H1 (cell line): ENCODE results near the gene FAM83B. TPM values are rescaled to one million over a fixed set of nuclear protein-coding genes. Genes with fewer than 3 reads are reported as not detected.

ENCODE experiments used
- CTCF ChIA-PET: fragments of 300-600 bp; sonication (Branson Sonifier 250); formaldehyde crosslinking; loops from one replicate; lab custom pipeline; 2021; ENCODE audit not compliant: partially characterized antibody; lab: Charles Lee
- POLR2A ChIA-PET: fragments of 300-600 bp; sonication (Branson Sonifier 250); formaldehyde crosslinking; loops from one replicate; lab custom pipeline; 2021; ENCODE audit warnings: inconsistent platforms; ENCODE audit not compliant: partially characterized antibody; lab: Charles Lee
- DNase-seq, 2 experiments: peaks; one replicate each; pipeline versions ENCODE4 v3.0.0 to v3.0.0-alpha.2; 2010 to 2022; ENCODE audit warnings: low spot score in 2 of 2, low read depth in 1 of 2, mixed read lengths in 1 of 2
- FAIRE-seq: peaks from 2 replicates; lab custom pipeline; 2011; peaks lifted over from hg19 to GRCh38; lab: Jason Lieb, UNC
- H2AFZ ChIP-seq: 2 replicates; pipeline ENCODE4 v1.8.1; 2012; ENCODE audit warnings: low read length, inconsistent platforms
- H2AK5ac ChIP-seq: 2 replicates; pipeline ENCODE4 v1.6.1; 2013; ENCODE audit warnings: low read depth, low read length
- H2BK120ac ChIP-seq: replicated peaks from 2 replicates; pipeline ENCODE3; 2013; ENCODE audit warnings: low read depth, low read length, inconsistent platforms
- H2BK12ac ChIP-seq: 2 replicates; pipeline ENCODE4 v1.6.1; 2013; ENCODE audit warnings: low read depth, low read length
- H2BK15ac ChIP-seq: 2 replicates; pipeline ENCODE4 v1.6.1; 2013; ENCODE audit warnings: low read length
- H2BK20ac ChIP-seq: 2 replicates; pipeline ENCODE4 v1.6.1; 2013; ENCODE audit warnings: low read length
- H2BK5ac ChIP-seq: 2 replicates; pipeline ENCODE4 v1.6.1; 2013; ENCODE audit warnings: low read depth, low read length
- H3K14ac ChIP-seq: 2 replicates; pipeline ENCODE4 v1.6.1; 2013; ENCODE audit warnings: inconsistent platforms; ENCODE audit not compliant: insufficient read length
- H3K18ac ChIP-seq: 2 replicates; pipeline ENCODE4 v1.6.1; 2013; ENCODE audit warnings: low read length; ENCODE audit errors: extremely low read depth
- H3K23ac ChIP-seq: 2 replicates; pipeline ENCODE4 v1.6.1; 2013; ENCODE audit warnings: inconsistent platforms; ENCODE audit not compliant: insufficient read length
- H3K23me2 ChIP-seq: 2 replicates; pipeline ENCODE4 v1.6.1; 2013; ENCODE audit warnings: low read depth, low read length
- H3K27ac ChIP-seq: 2 replicates; pipeline ENCODE4 v1.6.1; 2011; ENCODE audit warnings: low read depth, low read length, inconsistent platforms
- H3K27me3 ChIP-seq, 4 experiments: replicated peaks in 1 of 4; 1 replicate in 1 of 4; 2 replicates in 3 of 4; pipeline versions ENCODE4 v1.6.1 to v1.8.1; 2011 to 2013; ENCODE audit warnings: low read length in 3 of 4, mild to moderate bottlenecking in 3 of 4, inconsistent platforms in 2 of 4, mixed read lengths in 2 of 4, moderate library complexity in 1 of 4; ENCODE audit not compliant: control insufficient read depth in 3 of 4, insufficient read depth in 3 of 4; ENCODE audit errors: extremely low read depth in 1 of 4
- H3K36me3 ChIP-seq, 4 experiments: 2 replicates each; pipeline versions ENCODE4 v1.6.1 to v1.8.1; 2011 to 2013; ENCODE audit warnings: mild to moderate bottlenecking in 4 of 4, low read length in 3 of 4, moderate library complexity in 2 of 4, control low read depth in 1 of 4, inconsistent platforms in 1 of 4; ENCODE audit not compliant: insufficient read depth in 4 of 4, control insufficient read depth in 2 of 4
- H3K4ac ChIP-seq: replicated peaks from 2 replicates; pipeline ENCODE3; 2013; ENCODE audit warnings: low read length, low read depth, mixed read lengths, inconsistent platforms; ENCODE audit not compliant: insufficient read length
- H3K4me1 ChIP-seq, 4 experiments: replicated peaks in 1 of 4; 1 replicate in 1 of 4; 2 replicates in 3 of 4; pipeline versions ENCODE4 v1.6.1 to v1.8.1; 2011 to 2013; ENCODE audit warnings: low read length in 3 of 4, inconsistent platforms in 2 of 4, mixed read lengths in 1 of 4; ENCODE audit not compliant: insufficient read depth in 4 of 4, control insufficient read depth in 3 of 4
- H3K4me2 ChIP-seq, 2 experiments: 2 replicates each; pipeline versions ENCODE4 v1.6.1 to v1.8.1; 2011 to 2013; ENCODE audit warnings: low read depth in 2 of 2, low read length in 2 of 2, control low read depth in 1 of 2, inconsistent platforms in 1 of 2, mild to moderate bottlenecking in 1 of 2; ENCODE audit not compliant: insufficient read depth in 1 of 2
- H3K4me3 ChIP-seq, 4 experiments: fragments of 200-600, 300-600 bp in 1 of 4; sonication (generic), shearing (Covaris generic), sonication (Bioruptor Twin) in 1 of 4; 2 replicates each; pipeline versions ENCODE4 v1.5.1 to v1.8.1; 2011 to 2016; ENCODE audit warnings: low read length in 4 of 4, low read depth in 3 of 4, control low read depth in 2 of 4, inconsistent platforms in 2 of 4, mild to moderate bottlenecking in 2 of 4, mixed read lengths in 1 of 4, moderate library complexity in 1 of 4; ENCODE audit not compliant: insufficient read depth in 2 of 4; ENCODE audit errors: extremely low read depth in 1 of 4
- H3K56ac ChIP-seq: replicated peaks from 2 replicates; pipeline ENCODE3; 2013; ENCODE audit warnings: low read depth, mild to moderate bottlenecking, mixed read lengths, low read length, inconsistent platforms; ENCODE audit not compliant: insufficient read length
- H3K79me1 ChIP-seq: 2 replicates; pipeline ENCODE4 v1.6.1; 2013; ENCODE audit warnings: low read depth, low read length, control low read depth
- H3K79me2 ChIP-seq, 2 experiments: 2 replicates each; pipeline versions ENCODE4 v1.6.1 to v1.8.1; 2012 to 2013; ENCODE audit warnings: low read length in 2 of 2, mild to moderate bottlenecking in 2 of 2, inconsistent platforms in 1 of 2; ENCODE audit not compliant: insufficient read depth in 2 of 2, control insufficient read depth in 1 of 2
- H3K9ac ChIP-seq, 4 experiments: replicated peaks in 1 of 4; 1 replicate in 1 of 4; 2 replicates in 3 of 4; pipeline versions ENCODE4 v1.6.1 to v1.8.1; 2011 to 2013; ENCODE audit warnings: low read depth in 3 of 4, low read length in 3 of 4, control low read depth in 2 of 4, mild to moderate bottlenecking in 2 of 4, moderate library complexity in 2 of 4, inconsistent platforms in 1 of 4; ENCODE audit errors: extremely low read depth in 1 of 4
- H3K9me3 ChIP-seq, 2 experiments: 2 replicates each; pipeline versions ENCODE4 v1.6.1 to v1.8.1; 2012 to 2013; ENCODE audit warnings: mild to moderate bottlenecking in 2 of 2, moderate library complexity in 2 of 2, control low read depth in 1 of 2, inconsistent platforms in 1 of 2, low read depth in 1 of 2, low read length in 1 of 2, mixed read lengths in 1 of 2; ENCODE audit not compliant: insufficient read depth in 2 of 2
- H4K20me1 ChIP-seq, 2 experiments: replicated peaks in 1 of 2; 2 replicates each; pipeline versions ENCODE3 to v1.8.1; 2011 to 2013; ENCODE audit warnings: inconsistent platforms in 2 of 2, low read length in 2 of 2, mild to moderate bottlenecking in 1 of 2; ENCODE audit not compliant: insufficient read depth in 2 of 2, control insufficient read depth in 1 of 2
- H4K5ac ChIP-seq: 2 replicates; pipeline ENCODE4 v1.6.1; 2013; ENCODE audit warnings: low read length, low read depth, mixed read lengths, inconsistent platforms; ENCODE audit not compliant: insufficient read length
- H4K8ac ChIP-seq: 2 replicates; pipeline ENCODE4 v1.8.0; 2013; ENCODE audit warnings: mild to moderate bottlenecking, moderate library complexity, low read length, inconsistent platforms; ENCODE audit not compliant: insufficient read depth; ENCODE audit errors: extremely low read depth
- H4K91ac ChIP-seq: replicated peaks from 2 replicates; pipeline ENCODE3; 2013; ENCODE audit warnings: low read length, mixed read lengths, inconsistent platforms; ENCODE audit not compliant: insufficient read length
- CEBPB ChIP-seq: IDR thresholded peaks from 2 replicates; pipeline ENCODE4 v1.6.1; 2012; ENCODE audit warnings: low read depth, low read length
- CHD2 ChIP-seq: IDR thresholded peaks from 2 replicates; pipeline ENCODE4 v1.6.1; 2012; ENCODE audit warnings: low read length, improper control_type of control experiment
- JUN ChIP-seq: IDR thresholded peaks from 2 replicates; pipeline ENCODE4 v1.6.1; 2011; ENCODE audit warnings: low read depth, mild to moderate bottlenecking, improper control_type of control experiment, low read length
- JUND ChIP-seq: IDR thresholded peaks from 2 replicates; pipeline ENCODE4 v1.6.1; 2011; ENCODE audit warnings: mild to moderate bottlenecking, improper control_type of control experiment, low read length
- KDM5A ChIP-seq: fragments of 200-600 bp; IDR thresholded peaks from 2 replicates; pipeline ENCODE4 v1.7.1; 2012; ENCODE audit warnings: mild to moderate bottlenecking, low read length, inconsistent platforms, mixed read lengths
- MAFK ChIP-seq: IDR thresholded peaks from 2 replicates; pipeline ENCODE4 v1.6.1; 2012; ENCODE audit warnings: low read depth, mild to moderate bottlenecking, improper control_type of control experiment, low read length
- MAX ChIP-seq: IDR thresholded peaks from 2 replicates; pipeline ENCODE4 v1.6.1; 2012; ENCODE audit warnings: inconsistent platforms
- NANOG ChIP-seq: IDR thresholded peaks from 2 replicates; pipeline ENCODE4 v1.6.1; 2011; ENCODE audit warnings: low read length, low read depth, mild to moderate bottlenecking, inconsistent platforms; ENCODE audit not compliant: insufficient read depth, poor library complexity, severe bottlenecking
- RXRA ChIP-seq: IDR thresholded peaks from 2 replicates; pipeline ENCODE4 v1.6.1; 2011; ENCODE audit warnings: low read depth, mild to moderate bottlenecking, low read length, moderate library complexity; ENCODE audit not compliant: insufficient read depth
- SP2 ChIP-seq: IDR thresholded peaks from 2 replicates; pipeline ENCODE4 v1.6.1; 2012; ENCODE audit warnings: mild to moderate bottlenecking, low read length, inconsistent platforms
- TAF1 ChIP-seq: IDR thresholded peaks from 2 replicates; pipeline ENCODE4 v1.6.1; 2011; ENCODE audit warnings: mild to moderate bottlenecking, low read depth, low read length
- TAF7 ChIP-seq: optimal IDR thresholded peaks from 2 replicates; pipeline ENCODE3; 2011; ENCODE audit warnings: low read depth, mild to moderate bottlenecking, inconsistent platforms, low read length, moderate library complexity, borderline replicate concordance
- TEAD4 ChIP-seq: IDR thresholded peaks from 2 replicates; pipeline ENCODE4 v1.6.1; 2012; ENCODE audit warnings: low read depth, low read length, inconsistent platforms, mixed read lengths
- WGBS, 2 experiments: shearing (Covaris generic) in 1 of 2; methylation state at CpG; one replicate each; pipeline versions ENCODE4 v1.1.6 to v1.1.7; 2013 to 2015; ENCODE audit warnings: low lambda C conversion rate in 2 of 2, mixed read lengths in 2 of 2, inconsistent platforms in 1 of 2, low coverage in 1 of 2, missing lambda C conversion rate in 1 of 2; ENCODE audit not compliant: insufficient replicate concordance in 2 of 2, insufficient coverage in 1 of 2, insufficient read length in 1 of 2; ENCODE audit errors: extremely low coverage in 1 of 2, missing lambda C conversion rate in 1 of 2; 5-methylcytosine and 5-hydroxymethylcytosine counted together
- polyA plus RNA-seq, 7 experiments: library from polyadenylated mRNA; depleted of rRNA in 3 of 7; stranded (reverse) in 5 of 7; unstranded in 2 of 7; fragments of >200 nt in 5 of 7; fragments of 200-250 nt in 2 of 7; gene quantifications; 1 replicate in 5 of 7; 2 replicates in 1 of 7; 4 replicates in 1 of 7; pipeline versions ENCODE4 v1.2.1 to v1.2.3, GENCODE V29; 2011 to 2013; ENCODE audit warnings: missing spikeins in 2 of 7, mixed read lengths in 2 of 7
- total RNA-seq: library from RNA; stranded (reverse); fragmentation: NEBNext Ultra II Directional; extraction: Animal tissue kit (Norgen Biotek cat#: 25700); gene quantifications from 2 replicates; pipeline ENCODE4 v1.2.1, GENCODE V29; 2021

The FAM83B gene
- total and polyA plus RNA-seq, 2 of the 8 experiments (the other 6 are each of a cell fraction or from before 2014, with no cell fraction given) = 0.71 to 5.7 TPM

- Histone ChIP-seq H2BK15ac (no peak overlapping the region), H2BK120ac (no peak overlapping the region), H4K91ac (no peak overlapping the region), H3K14ac (no peak overlapping the region), H3K79me1 (no peaks in the 10 kb centered on the region), H3K4me2 (peak overlapping the region; percentile 78 to 80), H3K23me2 (peaks cover 11% of the 10 kb centered on the region; the same call in 1 of the 2 replicates), H2AFZ (no peak overlapping the region; the same call in 1 of the 2 replicates), H3K27me3 (peaks cover 0 to 7% (median 4%) of the 10 kb centered on the region in 4 experiments; a peak in 4 of 7 replicates), H3K4me1 (peaks cover 0 to 4% (median under 1%) of the 10 kb centered on the region in 4 experiments; a peak in 2 of 7 replicates), H3K9ac (no peak overlapping the region; a peak in 1 of 7 replicates), H2BK12ac (peak overlapping the region; percentile 27; the same call in 1 of the 2 replicates), H4K5ac (no peak overlapping the region), H3K36me3 (no peaks in the 10 kb centered on the region), H3K4ac (no peak overlapping the region), H3K4me3 (peak overlapping the region in 1 of 4 experiments; percentile 95; a peak in 2 of 8 replicates), H3K27ac (no peak overlapping the region), H3K18ac (no peak overlapping the region), H3K23ac (no peak overlapping the region), H3K79me2 (no peaks in the 10 kb centered on the region), H4K20me1 (no peaks in the 10 kb centered on the region), H3K56ac (no peak overlapping the region), H2BK20ac (no peak overlapping the region), H4K8ac (no peak overlapping the region), H2AK5ac (no peak overlapping the region), H2BK5ac (no peak overlapping the region), H3K9me3 (no peaks in the 10 kb centered on the region)
- WGBS, 2 experiments = 73% methylated on average over 8 of the region's 9 CpGs; no CpG with 5 or more reads in 1 of the 2 experiments
- FAIRE-seq = no peak
- POLR2A ChIA-PET = interaction anchor here (1.0 kb wide), 1 partner anchor 12 kb away, joined by 3 read pairs; no protein-coding TSS in a partner anchor
- CTCF ChIA-PET = interaction anchor here (1.0 to 1.7 kb wide), 2 partner anchors 25 to 43 kb away, joined by 3 to 5 read pairs; no protein-coding TSS in a partner anchor
- DNase-seq = no peak
- TF ChIP-seq MAFK = no peak
- no peak for TF ChIP-seq TAF7
- no peak for TF ChIP-seq KDM5A
- TF ChIP-seq JUND = no peak
- no peak for TF ChIP-seq CHD2
- no peak for TF ChIP-seq CEBPB
- TF ChIP-seq MAX = no peak
- no peak for TF ChIP-seq SP2
- TF ChIP-seq TAF1 = no peak
- TF ChIP-seq JUN = no peak
- no peak for TF ChIP-seq RXRA
- no peak for TF ChIP-seq TEAD4
- no peak for TF ChIP-seq NANOG
Measured at GRCh38 chr6:54847799-54848597, 1.4 kb downstream of the FAM83B start.
